PC-3 (cell line): Measurements from ENCODE around the gene NLRP10. TPM values are rescaled to one million over a fixed set of nuclear protein-coding genes. Genes with fewer than 3 reads are reported as not detected.
A peak's percentile ranks its signal among the peaks of the same experiment; 100 is the strongest.

Experiments used
- ATAC-seq: fragments of 200-7000 bp; cut with Tn5 transposase; 2 replicates; pipeline ENCODE4 v1.9.1; 2020; ENCODE audit warnings: mild to moderate bottlenecking, moderate library complexity
- Bru-seq: library from RNA; stranded (reverse); fragments of 400-500 nt; gene quantifications from one replicate; lab custom pipeline; 2021; lab: Mats Ljungman, UMichigan
- BruChase-seq, 2 experiments: library from RNA; stranded (reverse); fragments of 400-500 nt; gene quantifications; one replicate each; lab custom pipeline; 2021; lab: Mats Ljungman, UMichigan
- BruUV-seq: library from RNA; stranded (reverse); fragments of 400-500 nt; replicated peaks from 2 replicates; lab custom pipeline; 2021; lab: Mats Ljungman, UMichigan
- CTCF ChIA-PET: fragments of 300-600 bp; sonication (Branson Sonifier 250); formaldehyde crosslinking; loops from one replicate; lab custom pipeline; 2022; ENCODE audit warnings: antibody characterized with exemption; lab: Charles Lee
- POLR2A ChIA-PET: fragments of 300-600 bp; sonication (Branson Sonifier 250); formaldehyde crosslinking; loops from one replicate; lab custom pipeline; 2022; ENCODE audit warnings: antibody characterized with exemption; ENCODE audit not compliant: unreplicated experiment; lab: Charles Lee
- DNase-seq: peaks from one replicate; pipeline ENCODE4 v3.0.0-alpha.2; 2015
- H2AFZ ChIP-seq: fragments of 300-600 bp; sonication (generic); 2 replicates; pipeline ENCODE4 v1.6.0; 2016; ENCODE audit warnings: antibody characterized with exemption, low read length
- H3F3A ChIP-seq: fragments of 300-600 bp; sonication (generic); one replicate; pipeline ENCODE4 v1.6.0; 2017; ENCODE audit warnings: antibody characterized with exemption, low read length, control low read depth, mild to moderate bottlenecking; ENCODE audit not compliant: unreplicated experiment
- H3K27ac ChIP-seq: fragments of 300-600 bp; sonication (generic); 2 replicates; pipeline ENCODE4 v1.5.1; 2016; ENCODE audit warnings: mild to moderate bottlenecking, low read length
- H3K27me3 ChIP-seq: fragments of 300-600 bp; sonication (generic); 2 replicates; pipeline ENCODE4 v1.6.1; 2016; ENCODE audit warnings: low read length, mixed read lengths
- H3K36me3 ChIP-seq: fragments of 300-600 bp; sonication (generic); 2 replicates; pipeline ENCODE4 v1.6.1; 2016; ENCODE audit warnings: low read depth, mixed run types, low read length, mixed read lengths
- H3K4me1 ChIP-seq: fragments of 300-600 bp; sonication (generic); 2 replicates; pipeline ENCODE4 v1.5.1; 2016; ENCODE audit warnings: low read length; ENCODE audit not compliant: insufficient read depth
- H3K4me2 ChIP-seq: fragments of 300-600 bp; sonication (generic); 2 replicates; pipeline ENCODE4 v1.6.0; 2016; ENCODE audit warnings: low read length
- H3K4me3 ChIP-seq: fragments of 300-600 bp; sonication (generic); 2 replicates; pipeline ENCODE4 v1.5.1; 2016; ENCODE audit warnings: mild to moderate bottlenecking, low read length, mixed read lengths
- H3K79me2 ChIP-seq: fragments of 300-600 bp; sonication (generic); 2 replicates; pipeline ENCODE4 v1.6.1; 2017; ENCODE audit warnings: low read length, mixed read lengths
- H3K9ac ChIP-seq: fragments of 300-600 bp; sonication (generic); 2 replicates; pipeline ENCODE4 v1.6.0; 2016; ENCODE audit warnings: mild to moderate bottlenecking, low read length
- H3K9me2 ChIP-seq: fragments of 300-600 bp; sonication (generic); replicated peaks from 2 replicates; pipeline ENCODE4 v1.6.1; 2016; ENCODE audit warnings: mixed run types, low read length, mixed read lengths
- H3K9me3 ChIP-seq: fragments of 300-600 bp; sonication (generic); 2 replicates; pipeline ENCODE4 v1.6.1; 2016; ENCODE audit warnings: low read length, mixed read lengths
- H4K20me1 ChIP-seq: fragments of 300-600 bp; sonication (generic); 2 replicates; pipeline ENCODE4 v1.6.1; 2016; ENCODE audit warnings: low read length, mixed read lengths
- EZH2 ChIP-seq: fragments of 300-600 bp; sonication (generic); IDR thresholded peaks from one replicate; pipeline ENCODE4 v1.6.1; 2017; ENCODE audit warnings: antibody characterized with exemption, mild to moderate bottlenecking, low read length; ENCODE audit not compliant: unreplicated experiment
- EZH2phosphoT487 ChIP-seq: fragments of 300-600 bp; sonication (generic); IDR thresholded peaks from 2 replicates; pipeline ENCODE4 v1.6.1; 2018; ENCODE audit warnings: mild to moderate bottlenecking, antibody characterized with exemption, low read length, borderline replicate concordance
- intact Hi-C: fragments of 100-400 bp; cut with micrococcal nuclease; formaldehyde crosslinking; loops from 2 replicates; pipeline ENCODE4 v1.9.0; 2023
- long read RNA-seq: library from polyadenylated mRNA; unstranded; transcript quantifications from one replicate; pipeline ENCODE4 v2.0.0, GENCODE V29; 2021; ENCODE audit not compliant: unreplicated experiment
- total RNA-seq: library from RNA; depleted of rRNA; stranded (reverse); fragments of >200 nt; gene quantifications from 2 replicates; pipeline ENCODE4 v1.2.3, GENCODE V29; 2014; rRNA removed
- TF ChIP-seq, protein P1 (sequence below): fragments of 300-600 bp; sonication (generic); conservative IDR thresholded peaks from 2 replicates; pipeline ENCODE4 v1.5.1; 2017; ENCODE audit warnings: antibody characterized with exemption, low read depth, mild to moderate bottlenecking, low read length

NLRP10 gene, protein sequence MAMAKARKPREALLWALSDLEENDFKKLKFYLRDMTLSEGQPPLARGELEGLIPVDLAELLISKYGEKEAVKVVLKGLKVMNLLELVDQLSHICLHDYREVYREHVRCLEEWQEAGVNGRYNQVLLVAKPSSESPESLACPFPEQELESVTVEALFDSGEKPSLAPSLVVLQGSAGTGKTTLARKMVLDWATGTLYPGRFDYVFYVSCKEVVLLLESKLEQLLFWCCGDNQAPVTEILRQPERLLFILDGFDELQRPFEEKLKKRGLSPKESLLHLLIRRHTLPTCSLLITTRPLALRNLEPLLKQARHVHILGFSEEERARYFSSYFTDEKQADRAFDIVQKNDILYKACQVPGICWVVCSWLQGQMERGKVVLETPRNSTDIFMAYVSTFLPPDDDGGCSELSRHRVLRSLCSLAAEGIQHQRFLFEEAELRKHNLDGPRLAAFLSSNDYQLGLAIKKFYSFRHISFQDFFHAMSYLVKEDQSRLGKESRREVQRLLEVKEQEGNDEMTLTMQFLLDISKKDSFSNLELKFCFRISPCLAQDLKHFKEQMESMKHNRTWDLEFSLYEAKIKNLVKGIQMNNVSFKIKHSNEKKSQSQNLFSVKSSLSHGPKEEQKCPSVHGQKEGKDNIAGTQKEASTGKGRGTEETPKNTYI
- total RNA-seq (1.9 and 8.9 TPM in 2 replicates), Bru-seq, nascent RNA (percentile 43 among the genes with signal in this experiment), BruChase-seq, experiment 1, labeled RNA remaining after a 6-hour chase (percentile 50 among the genes with signal in this experiment), BruChase-seq, experiment 2, labeled RNA remaining after a 2-hour chase (percentile 32 among the genes with signal in this experiment)
- long read RNA-seq, partial matches to known transcripts = 0 of 1 reads
- long read RNA-seq, other reads (novel, unspliced or antisense) = 0 of 1 reads

DNA sequence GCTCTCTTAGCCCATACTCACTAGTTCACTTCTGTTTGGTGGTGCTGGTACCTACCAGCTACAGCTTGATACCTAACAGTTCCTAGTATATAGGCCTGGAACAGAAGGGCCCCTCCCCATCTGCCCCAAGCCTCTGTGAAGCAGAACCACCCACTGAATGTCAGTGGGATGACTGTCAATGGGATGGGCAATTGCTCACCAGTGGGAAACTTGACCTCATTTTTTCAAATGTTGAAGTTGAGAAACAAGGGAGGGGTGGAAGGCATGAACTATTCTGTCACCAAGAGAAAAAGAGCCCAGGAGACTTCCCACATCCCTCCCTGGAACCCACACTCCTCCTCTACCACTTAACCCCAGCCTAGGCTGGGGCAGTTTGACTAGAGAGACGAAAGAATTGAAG is at the start of gene NLRP10:
Gene NLRP10 (minus strand): TSS at position 62 of the 400 bp plus-strand sequence. CDS start 1,952 bp downstream, outside the sequence.
- H3K79me2 ChIP-seq = no peaks in the 10 kb centered on the region
- no TSS peak for BruUV-seq
- H3K4me1 ChIP-seq = peaks cover 38% of the 10 kb centered on the region
- H3K4me2 ChIP-seq = peak within 1 kb of the TSS; percentile 68
- H3K27me3 ChIP-seq = no peaks in the 10 kb centered on the region
- no peaks in the 10 kb centered on the region for H3K9me2 ChIP-seq
- TF ChIP-seq EZH2phosphoT487 = no peak
- TF ChIP-seq, protein P1, sequence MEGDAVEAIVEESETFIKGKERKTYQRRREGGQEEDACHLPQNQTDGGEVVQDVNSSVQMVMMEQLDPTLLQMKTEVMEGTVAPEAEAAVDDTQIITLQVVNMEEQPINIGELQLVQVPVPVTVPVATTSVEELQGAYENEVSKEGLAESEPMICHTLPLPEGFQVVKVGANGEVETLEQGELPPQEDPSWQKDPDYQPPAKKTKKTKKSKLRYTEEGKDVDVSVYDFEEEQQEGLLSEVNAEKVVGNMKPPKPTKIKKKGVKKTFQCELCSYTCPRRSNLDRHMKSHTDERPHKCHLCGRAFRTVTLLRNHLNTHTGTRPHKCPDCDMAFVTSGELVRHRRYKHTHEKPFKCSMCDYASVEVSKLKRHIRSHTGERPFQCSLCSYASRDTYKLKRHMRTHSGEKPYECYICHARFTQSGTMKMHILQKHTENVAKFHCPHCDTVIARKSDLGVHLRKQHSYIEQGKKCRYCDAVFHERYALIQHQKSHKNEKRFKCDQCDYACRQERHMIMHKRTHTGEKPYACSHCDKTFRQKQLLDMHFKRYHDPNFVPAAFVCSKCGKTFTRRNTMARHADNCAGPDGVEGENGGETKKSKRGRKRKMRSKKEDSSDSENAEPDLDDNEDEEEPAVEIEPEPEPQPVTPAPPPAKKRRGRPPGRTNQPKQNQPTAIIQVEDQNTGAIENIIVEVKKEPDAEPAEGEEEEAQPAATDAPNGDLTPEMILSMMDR = no peak
- no peak for TF ChIP-seq EZH2
- H3K36me3 ChIP-seq = no peaks in the 10 kb centered on the region
- H4K20me1 ChIP-seq = no peaks in the 10 kb centered on the region
- DNase-seq (peak; percentile 85), ATAC-seq (peak; percentile 77)
- no peaks in the 10 kb centered on the region for H3K9me3 ChIP-seq
- POLR2A ChIA-PET = no interaction called here
- H3F3A ChIP-seq = peaks cover 5% of the 10 kb centered on the region
- peak within 1 kb of the TSS; percentile 88 for H3K27ac ChIP-seq
- CTCF ChIA-PET = interaction anchor here (0.8 to 1.0 kb wide), 2 partner anchors 22 to 60 kb away, joined by 3 to 5 read pairs; partner anchors contain the start of gene EIF3F
- H2AFZ ChIP-seq = peak within 1 kb of the TSS; percentile 11; the same call in 1 of the 2 replicates
- intact Hi-C loops = no loop called here
- no peak within 1 kb of the TSS for H3K4me3 ChIP-seq
- peak within 1 kb of the TSS; percentile 54 for H3K9ac ChIP-seq

GRCh38 chr11:8013833-8014232 is 48.6 kb upstream of the NLRP10 start:
- H3K4me2 ChIP-seq = no peak overlapping the region
- no peaks in the 10 kb centered on the region for H3K9me3 ChIP-seq
- H2AFZ ChIP-seq = no peak overlapping the region
- no TSS peak for BruUV-seq
- ATAC-seq (no peak), DNase-seq (no peak)
- H4K20me1 ChIP-seq = no peaks in the 10 kb centered on the region
- intact Hi-C loops = no loop called here
- no peaks in the 10 kb centered on the region; the same call in 1 of the 2 replicates for H3K4me1 ChIP-seq
- ChIA-PET CTCF (no interaction called here), POLR2A (no interaction called here)
- H3K27me3 ChIP-seq = peaks cover 30% of the 10 kb centered on the region
- no peak overlapping the region for H3K9ac ChIP-seq
- no peaks in the 10 kb centered on the region for H3K9me2 ChIP-seq
- H3K79me2 ChIP-seq = no peaks in the 10 kb centered on the region
- H3F3A ChIP-seq = no peaks in the 10 kb centered on the region
- H3K36me3 ChIP-seq = no peaks in the 10 kb centered on the region
- no peak overlapping the region for H3K27ac ChIP-seq
- TF ChIP-seq, protein P1 = no peak
- TF ChIP-seq EZH2 (no peak), EZH2phosphoT487 (no peak)
- no peak overlapping the region for H3K4me3 ChIP-seq
